GM19468 (cell line): ENCODE results near the gene ZNF579.
A peak's percentile ranks its signal among the peaks of the same experiment; 100 is the strongest.

Source experiments
- ATAC-seq: cut with Tn5 transposase; IDR thresholded peaks from one replicate; pipeline ENCODE4 v1.9.1; 2021; ENCODE audit warnings: mild to moderate bottlenecking, moderate library complexity, moderate number of reproducible peaks; ENCODE audit not compliant: unreplicated experiment; ENCODE audit errors: extremely low read depth

The ZNF579 gene

GRCh38 chr19:55613930-55614710, 33.5 kb upstream of the ZNF579 start:
- ATAC-seq: no peak

- ATAC-seq: no peak
Measured at GRCh38 chr19:55613396-55613795, 32.7 kb upstream of the ZNF579 start.

- no peak for ATAC-seq
Measured at GRCh38 chr19:55611983-55612645, 31.5 kb upstream of the ZNF579 start.

- ATAC-seq: no peak
Measured at GRCh38 chr19:55611300-55611982, 30.8 kb upstream of the ZNF579 start.

- ATAC-seq: no peak
Measured at GRCh38 chr19:55609326-55609725, 28.7 kb upstream of the ZNF579 start.

- no peak for ATAC-seq
Measured at GRCh38 chr19:55606817-55607216, 26.2 kb upstream of the ZNF579 start.

- no peak for ATAC-seq
Measured at GRCh38 chr19:55606471-55606787, 25.8 kb upstream of the ZNF579 start.

- no peak for ATAC-seq
Measured at GRCh38 chr19:55605637-55606470, 25.2 kb upstream of the ZNF579 start, which contains the start of gene ZNF865. Gene ZNF865, plus strand, starts transcription at chr19:55605647. Its CDS starts 7,972 bp downstream, at chr19:55613619.

- ATAC-seq: peak; percentile 83
Measured at GRCh38 chr19:55605207-55605636, 24.6 kb upstream of the ZNF579 start.

- no peak for ATAC-seq
Measured at GRCh38 chr19:55603581-55604292, 23.1 kb upstream of the ZNF579 start.

- no peak for ATAC-seq
Measured at GRCh38 chr19:55603115-55603514, 22.5 kb upstream of the ZNF579 start.

- ATAC-seq: no peak
Measured at GRCh38 chr19:55602104-55603001, 21.7 kb upstream of the ZNF579 start.

GRCh38 chr19:55601084-55601483, 20.4 kb upstream of the ZNF579 start:
- no peak for ATAC-seq

GRCh38 chr19:55600662-55601028, 20.0 kb upstream of the ZNF579 start:
- ATAC-seq: no peak

GRCh38 chr19:55599842-55600661, 19.4 kb upstream of the ZNF579 start, which contains the start of gene ZNF524:
Gene ZNF524, plus strand, starts transcription at chr19:55600288. Its CDS starts 1,825 bp downstream, at chr19:55602113.
- peak; percentile 18 for ATAC-seq

GRCh38 chr19:55599468-55599841, 18.8 kb upstream of the ZNF579 start, which contains the start of gene FIZ1:
Gene FIZ1, minus strand, starts transcription at chr19:55599517. Its CDS starts 1,652 bp downstream, at chr19:55597865.
- ATAC-seq: peak; percentile 35

- ATAC-seq: peak; percentile 33
Measured at GRCh38 chr19:55598719-55599467, 18.2 kb upstream of the ZNF579 start.
